HAP-1 (cell line): ENCODE data around the gene CHRNA10.

Experiments
- DNase-seq, 2 experiments: peaks; one replicate each; pipeline ENCODE4 v3.0.0-alpha.2; 2016 to 2020; ENCODE audit warnings: low spot score in 2 of 2
- H3K27me3 ChIP-seq: fragments of 250-450 bp; sonication (Bioruptor Pico); 2 replicates; pipeline ENCODE4 v1.5.1; 2020; ENCODE audit warnings: low read depth, mild to moderate bottlenecking, moderate library complexity
- H3K36me3 ChIP-seq: fragments of 250-450 bp; sonication (Bioruptor Pico); replicated peaks from 2 replicates; pipeline ENCODE4 v1.5.1; 2020; ENCODE audit warnings: mild to moderate bottlenecking
- H3K4me1 ChIP-seq: fragments of 250-450 bp; sonication (Bioruptor Pico); 2 replicates; pipeline ENCODE4 v1.5.1; 2020; ENCODE audit warnings: mild to moderate bottlenecking
- H3K4me3 ChIP-seq: fragments of 250-450 bp; sonication (Bioruptor Pico); 2 replicates; pipeline ENCODE4 v1.5.1; 2020; ENCODE audit warnings: mild to moderate bottlenecking, moderate library complexity
- H3K9me3 ChIP-seq: fragments of 250-450 bp; sonication (Bioruptor Pico); 2 replicates; pipeline ENCODE4 v1.5.1; 2020; ENCODE audit warnings: mild to moderate bottlenecking, moderate library complexity
- in situ Hi-C: fragments of 300-500 bp; cut with MboI; formaldehyde crosslinking; loops from 3 replicates; pipeline ENCODE4 v1.14.3; 2020; ENCODE audit warnings: low sequenced_read_pairs, inconsistent platforms, mixed read lengths

Gene CHRNA10

DNA sequence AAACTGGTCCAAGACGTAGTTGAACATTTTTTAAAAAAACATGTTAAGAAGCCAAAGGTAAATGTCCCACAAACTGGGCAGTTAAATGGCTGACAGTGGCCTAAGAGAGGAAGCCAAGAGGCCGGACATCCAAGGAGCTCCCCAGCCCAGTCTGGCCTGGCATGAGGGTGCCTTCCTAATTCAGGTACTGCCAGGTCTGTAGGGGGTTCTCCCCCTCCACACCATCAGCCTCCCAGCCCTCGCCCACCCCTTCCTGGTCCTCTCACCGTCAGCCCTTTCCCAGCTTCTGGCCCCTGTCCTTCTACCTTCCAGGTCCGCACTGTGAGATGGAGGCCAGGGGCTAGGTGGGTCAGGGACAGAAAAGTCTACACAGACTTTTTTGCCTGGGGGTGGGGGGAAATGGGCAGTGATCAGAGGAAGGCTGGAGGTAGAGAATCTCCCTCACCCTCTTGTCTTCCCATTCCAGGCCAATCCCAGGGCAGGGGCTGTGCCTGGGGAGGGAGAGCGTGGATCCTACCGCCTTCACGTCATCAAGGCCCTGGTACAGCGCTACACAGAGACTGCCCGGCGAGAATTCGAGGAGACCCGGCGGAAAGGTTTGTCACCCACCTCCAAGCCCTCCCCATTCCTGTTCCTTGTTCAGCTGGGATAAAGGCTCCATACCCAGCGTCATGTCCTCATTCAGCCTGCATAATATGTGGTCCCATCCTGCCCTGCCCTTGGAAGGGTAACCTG lies 35.4 kb downstream of the CHRNA10 start:
- Histone ChIP-seq H3K4me1 (no peaks in the 10 kb centered on the region), H3K27me3 (no peaks in the 10 kb centered on the region), H3K9me3 (no peaks in the 10 kb centered on the region), H3K36me3 (no peaks in the 10 kb centered on the region), H3K4me3 (no peak overlapping the region)
- in situ Hi-C loops, result no loop called here
- DNase-seq, result no peak

DNA sequence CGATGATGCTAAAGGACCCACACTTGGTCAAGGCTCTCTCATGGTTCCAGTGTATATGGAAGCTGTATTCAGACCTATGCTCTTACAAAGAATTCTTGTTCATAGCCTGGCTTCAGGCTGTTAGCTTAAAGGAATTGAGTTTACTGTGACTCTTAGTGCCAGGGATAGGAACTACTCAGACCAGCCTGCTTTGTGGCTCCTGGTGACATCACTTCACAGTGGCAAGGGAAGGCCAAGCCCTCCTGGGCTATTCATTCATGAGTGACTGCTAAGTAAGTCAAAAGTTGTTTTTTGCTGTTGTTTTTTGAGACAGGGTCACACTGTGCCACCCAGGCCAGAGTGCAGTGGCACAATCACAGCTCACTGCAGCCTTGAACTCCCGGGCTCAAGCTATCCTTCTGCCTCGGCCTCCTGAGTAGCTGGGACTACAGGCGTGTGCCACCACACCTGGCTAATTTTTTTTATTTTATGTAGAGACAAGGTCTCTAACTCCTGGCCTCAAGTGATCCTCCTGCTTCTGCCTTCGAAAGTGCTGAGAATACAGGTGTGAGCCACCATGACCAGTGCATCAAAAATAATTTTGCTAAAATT lies 39.0 kb downstream of the CHRNA10 start:
- H3K9me3 ChIP-seq, result no peaks in the 10 kb centered on the region
- no peaks in the 10 kb centered on the region for H3K36me3 ChIP-seq
- no peak for DNase-seq
- no peaks in the 10 kb centered on the region for H3K27me3 ChIP-seq
- no peaks in the 10 kb centered on the region for H3K4me1 ChIP-seq
- in situ Hi-C loops, result no loop called here
- H3K4me3 ChIP-seq, result no peak overlapping the region

DNA sequence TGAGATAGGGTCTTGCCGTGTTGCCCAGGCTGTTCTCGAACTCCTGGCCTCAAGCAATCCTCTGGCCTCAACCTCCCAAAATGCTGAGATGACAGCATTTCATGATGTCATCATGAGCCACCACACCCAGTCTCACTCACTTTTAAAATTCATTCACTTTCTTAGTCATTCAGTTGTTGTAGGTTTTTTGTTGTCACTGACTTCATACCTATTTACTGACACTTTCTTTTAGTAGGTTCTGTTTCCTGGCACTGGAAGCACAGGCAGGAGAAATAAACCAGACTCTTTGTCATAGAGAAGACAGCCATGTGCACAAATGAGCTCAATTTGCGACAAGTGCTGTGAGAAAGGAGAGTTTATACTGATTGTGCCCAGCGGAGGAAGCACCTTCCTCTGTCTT lies 39.9 kb downstream of the CHRNA10 start:
- Histone ChIP-seq H3K9me3 (no peaks in the 10 kb centered on the region), H3K4me3 (no peak overlapping the region), H3K4me1 (no peaks in the 10 kb centered on the region), H3K27me3 (no peaks in the 10 kb centered on the region), H3K36me3 (no peaks in the 10 kb centered on the region)
- in situ Hi-C loops, result no loop called here
- DNase-seq, result no peak

DNA sequence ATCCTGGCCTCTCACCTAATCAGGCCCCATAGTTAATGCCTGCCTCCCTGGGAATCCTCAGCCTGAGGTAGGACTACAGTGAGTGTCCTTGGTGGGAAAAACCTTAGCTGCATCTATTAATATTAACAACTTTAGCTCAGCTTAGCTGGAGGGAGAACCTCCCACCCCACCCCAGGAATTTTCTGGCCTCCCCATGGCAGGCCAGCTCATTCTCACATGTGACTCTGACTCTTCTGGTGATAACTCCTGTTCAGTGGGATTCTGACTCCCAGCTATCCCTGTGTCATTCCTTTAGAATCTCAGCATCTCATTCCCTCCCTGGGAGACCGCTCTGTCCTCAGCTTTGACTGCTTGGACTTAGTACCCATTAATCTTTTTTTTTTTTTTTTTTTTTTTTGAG lies 43.9 kb downstream of the CHRNA10 start:
- H3K27me3 ChIP-seq, result no peaks in the 10 kb centered on the region
- no peaks in the 10 kb centered on the region for H3K9me3 ChIP-seq
- no peaks in the 10 kb centered on the region for H3K36me3 ChIP-seq
- no peak overlapping the region for H3K4me3 ChIP-seq
- in situ Hi-C loops, result no loop called here
- no peak for DNase-seq
- no peaks in the 10 kb centered on the region for H3K4me1 ChIP-seq

DNA sequence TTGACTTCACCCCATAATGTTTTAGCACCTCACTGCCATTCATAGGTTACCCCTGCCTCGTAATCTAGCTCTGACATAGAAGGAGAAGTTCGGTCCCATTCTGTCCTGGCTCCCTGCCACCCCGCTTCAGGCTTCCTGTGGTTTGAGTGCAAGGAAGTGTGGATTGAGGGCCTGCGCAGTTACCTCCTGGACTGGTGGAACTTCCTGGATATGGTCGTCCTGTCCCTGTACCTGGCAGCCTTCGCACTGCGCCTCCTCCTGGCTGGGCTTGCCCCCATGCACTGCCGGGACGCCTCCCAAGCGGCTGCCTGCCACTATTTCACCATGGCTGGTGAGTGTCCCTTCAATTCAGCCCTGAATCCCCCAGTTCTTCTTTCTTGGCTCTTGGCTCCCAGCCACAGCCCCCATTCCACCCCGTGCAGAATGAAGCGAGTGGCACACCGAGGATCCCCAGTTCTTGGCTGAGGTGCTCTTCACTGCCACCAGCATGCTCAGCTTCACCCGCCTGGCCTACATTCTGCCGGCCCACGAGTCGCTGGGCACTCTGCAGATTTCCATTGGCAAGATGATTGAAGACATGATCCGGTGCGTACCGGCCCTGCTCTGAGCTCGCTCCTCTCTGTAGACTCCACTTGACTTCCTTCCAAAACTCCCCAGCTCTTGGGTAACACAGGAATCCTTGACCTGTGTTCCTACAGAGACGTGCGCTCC lies 44.8 kb downstream of the CHRNA10 start:
- no peaks in the 10 kb centered on the region for H3K27me3 ChIP-seq
- in situ Hi-C loops, result no loop called here
- no peaks in the 10 kb centered on the region for H3K4me1 ChIP-seq
- DNase-seq, result no peak
- H3K36me3 ChIP-seq, result no peaks in the 10 kb centered on the region
- no peak overlapping the region for H3K4me3 ChIP-seq
- no peaks in the 10 kb centered on the region for H3K9me3 ChIP-seq

DNA sequence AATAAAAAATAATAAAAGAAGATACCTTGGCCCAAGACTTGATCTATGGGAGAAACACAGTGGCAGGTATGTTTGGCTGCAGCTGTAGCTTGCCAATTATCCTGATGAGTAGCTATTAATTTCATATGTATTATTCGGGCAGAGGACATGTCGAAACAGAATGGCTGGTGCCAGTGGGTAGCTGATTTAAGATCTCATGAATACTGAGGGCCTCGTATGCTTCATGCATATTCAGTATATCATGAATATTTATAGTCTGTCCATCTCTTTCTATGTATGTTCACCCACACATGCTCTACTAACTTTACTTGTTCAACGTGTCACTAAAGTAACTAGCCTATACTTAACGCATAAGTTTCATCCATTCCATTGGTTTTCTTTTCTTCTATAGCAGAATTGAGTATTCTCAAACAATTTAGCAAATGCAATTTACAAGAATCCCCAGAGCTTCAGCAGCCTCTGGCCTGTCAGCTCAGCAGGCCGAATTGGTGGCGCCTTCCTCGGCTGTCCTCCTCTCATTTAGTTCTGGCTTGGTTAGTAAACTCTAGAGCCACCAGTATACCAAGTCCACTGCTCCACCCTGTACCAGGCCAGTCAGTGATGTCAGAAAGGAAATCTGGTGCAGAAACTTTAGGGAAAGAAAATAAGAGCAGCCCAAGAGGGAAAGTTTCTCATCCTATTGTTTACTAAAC lies 47.3 kb downstream of the CHRNA10 start:
- H3K27me3 ChIP-seq, result no peaks in the 10 kb centered on the region
- no peaks in the 10 kb centered on the region for H3K36me3 ChIP-seq
- H3K4me3 ChIP-seq, result no peak overlapping the region
- no peaks in the 10 kb centered on the region for H3K4me1 ChIP-seq
- H3K9me3 ChIP-seq, result no peaks in the 10 kb centered on the region
- DNase-seq, result no peak
- in situ Hi-C loops, result no loop called here

DNA sequence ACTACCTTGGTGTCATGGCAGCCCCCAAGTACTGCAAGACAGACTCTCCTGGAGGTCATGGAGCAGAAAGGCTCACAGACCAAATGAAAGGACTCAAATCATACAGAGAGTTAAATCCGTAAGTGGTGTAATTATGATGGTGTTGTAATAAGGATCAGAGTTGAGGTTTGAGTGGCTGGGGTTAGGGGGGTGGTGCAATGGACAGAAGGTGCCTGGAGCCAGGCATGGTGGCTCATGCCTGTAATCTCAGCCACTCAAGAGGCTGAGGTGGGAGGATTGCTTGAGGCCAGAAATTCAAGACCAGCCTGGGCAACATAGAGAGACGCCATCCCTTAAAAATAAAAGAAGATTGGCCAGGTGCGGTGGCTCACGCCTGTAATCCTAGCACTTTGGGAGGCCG lies 48.1 kb downstream of the CHRNA10 start:
- Histone ChIP-seq H3K4me3 (no peak overlapping the region), H3K36me3 (no peaks in the 10 kb centered on the region), H3K9me3 (no peaks in the 10 kb centered on the region), H3K27me3 (no peaks in the 10 kb centered on the region), H3K4me1 (no peaks in the 10 kb centered on the region)
- DNase-seq, result no peak
- in situ Hi-C loops, result no loop called here

DNA sequence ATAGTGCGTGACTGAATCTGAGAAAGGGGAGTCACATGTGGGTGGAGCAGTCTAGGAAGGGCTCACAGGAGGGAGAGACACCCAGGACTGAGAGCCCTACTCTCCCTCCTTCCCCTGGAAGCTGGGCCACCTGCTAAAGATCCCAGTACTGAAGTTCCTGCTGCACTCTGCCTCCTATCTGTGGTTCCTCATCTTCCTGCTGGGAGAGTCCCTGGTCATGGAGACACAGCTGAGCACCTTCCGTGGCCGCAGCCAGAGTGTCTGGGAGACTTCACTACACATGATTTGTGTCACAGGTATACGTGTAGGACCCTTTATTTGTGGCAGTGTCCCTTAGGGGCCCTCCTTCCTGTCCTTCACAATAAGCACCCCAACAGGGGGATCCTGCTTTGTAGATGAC lies 48.7 kb downstream of the CHRNA10 start:
- no peaks in the 10 kb centered on the region for H3K36me3 ChIP-seq
- in situ Hi-C loops, result no loop called here
- no peaks in the 10 kb centered on the region for H3K27me3 ChIP-seq
- H3K4me1 ChIP-seq, result no peaks in the 10 kb centered on the region
- H3K4me3 ChIP-seq, result no peak overlapping the region
- no peaks in the 10 kb centered on the region for H3K9me3 ChIP-seq
- no peak for DNase-seq

DNA sequence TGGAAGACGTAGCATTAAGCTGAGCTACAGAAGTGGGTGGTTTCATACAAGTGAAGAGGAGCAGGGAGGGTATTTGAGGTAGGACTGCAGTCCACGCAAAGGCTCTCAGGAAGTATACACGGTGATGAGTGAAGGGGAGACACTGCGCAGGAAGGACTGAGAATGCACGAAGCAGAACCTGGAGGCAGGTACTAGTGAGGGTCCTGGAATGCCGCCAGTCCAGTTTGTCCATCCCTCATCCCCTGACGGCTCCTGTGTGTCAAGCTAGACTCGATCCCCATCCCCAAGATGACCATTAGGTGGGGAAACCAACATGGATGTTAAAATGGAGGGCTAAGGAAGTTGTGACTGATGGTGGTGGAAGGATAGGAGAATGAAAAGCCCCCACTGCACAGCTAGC lies 53.2 kb downstream of the CHRNA10 start:
- no peaks in the 10 kb centered on the region for H3K27me3 ChIP-seq
- no peaks in the 10 kb centered on the region for H3K4me1 ChIP-seq
- H3K4me3 ChIP-seq, result no peak overlapping the region
- in situ Hi-C loops, result no loop called here
- H3K36me3 ChIP-seq, result no peaks in the 10 kb centered on the region
- H3K9me3 ChIP-seq, result no peaks in the 10 kb centered on the region
- DNase-seq, result no peak

DNA sequence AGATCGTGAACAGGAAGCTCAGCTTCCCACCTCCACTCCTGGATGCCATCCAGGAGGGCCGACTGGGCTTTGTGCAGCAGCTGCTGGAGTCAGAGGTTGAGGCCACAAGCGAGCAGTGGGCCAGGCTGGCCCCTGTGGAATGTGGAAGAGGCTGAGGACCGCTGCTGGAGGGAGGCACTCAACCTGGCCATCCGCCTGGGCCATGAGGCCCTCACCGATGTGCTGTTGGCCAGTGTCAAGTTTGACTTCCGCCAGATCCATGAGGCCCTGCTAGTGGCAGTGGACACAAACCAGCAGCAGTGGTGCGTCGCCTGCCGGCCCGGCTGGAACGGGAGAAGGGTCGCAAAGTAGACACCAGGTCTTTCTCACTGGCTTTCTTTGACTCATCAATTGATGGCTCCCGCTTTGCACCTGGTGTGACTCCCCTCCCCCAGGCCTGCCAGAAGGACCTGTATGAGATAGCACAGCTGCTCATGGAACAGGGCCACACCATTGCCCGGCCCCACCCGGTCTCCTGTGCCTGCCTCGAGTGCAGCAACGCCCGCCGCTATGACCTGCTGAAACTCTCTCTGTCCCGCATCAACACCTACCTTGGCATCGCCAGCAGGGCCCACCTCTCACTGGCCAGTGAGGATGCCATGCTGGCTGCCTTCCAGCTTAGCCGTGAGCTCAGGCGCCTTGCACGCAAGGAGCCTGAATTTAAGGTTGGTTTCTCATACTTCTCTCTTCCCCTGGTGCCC lies 54.3 kb downstream of the CHRNA10 start:
- H3K9me3 ChIP-seq, result no peaks in the 10 kb centered on the region
- no peaks in the 10 kb centered on the region for H3K36me3 ChIP-seq
- H3K4me1 ChIP-seq, result no peaks in the 10 kb centered on the region
- no peaks in the 10 kb centered on the region for H3K27me3 ChIP-seq
- in situ Hi-C loops, result no loop called here
- no peak overlapping the region for H3K4me3 ChIP-seq
- no peak for DNase-seq

DNA sequence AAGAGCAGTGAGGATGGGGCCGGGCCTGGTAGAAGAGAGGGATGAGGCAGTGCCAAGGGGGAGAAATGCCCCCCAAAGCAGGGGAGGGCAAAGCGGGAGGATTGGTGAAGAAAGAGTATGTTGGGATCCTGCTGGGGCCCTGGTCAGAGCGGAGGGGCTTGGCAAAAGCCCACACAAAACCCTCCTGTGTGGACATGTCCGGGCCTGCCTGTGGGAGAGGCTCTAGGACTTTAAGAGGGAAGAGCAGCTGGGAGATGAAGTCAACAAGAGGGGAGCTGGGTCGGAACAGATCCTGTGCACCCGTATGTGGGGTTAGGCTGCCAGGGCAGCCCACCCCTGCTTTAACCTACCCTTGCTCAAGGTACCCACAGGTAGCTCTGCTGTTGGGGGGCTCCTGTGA lies 55.2 kb downstream of the CHRNA10 start:
- Histone ChIP-seq H3K9me3 (no peaks in the 10 kb centered on the region), H3K27me3 (no peaks in the 10 kb centered on the region), H3K4me3 (no peak overlapping the region), H3K36me3 (no peaks in the 10 kb centered on the region), H3K4me1 (no peaks in the 10 kb centered on the region)
- in situ Hi-C loops, result no loop called here
- DNase-seq, result peak in 1 of 2 experiments; percentile 13
